ENCODE data around the gene HSPA12A.

The HSPA12A gene

GRCh38 chr10:116741391-116742351 lies 695 bp downstream of the HSPA12A start:
- peak; percentile 56 for DNase-seq

- no peak for DNase-seq
Observed at GRCh38 chr10:116740971-116741370, 1.4 kb downstream of the HSPA12A start.

DNA sequence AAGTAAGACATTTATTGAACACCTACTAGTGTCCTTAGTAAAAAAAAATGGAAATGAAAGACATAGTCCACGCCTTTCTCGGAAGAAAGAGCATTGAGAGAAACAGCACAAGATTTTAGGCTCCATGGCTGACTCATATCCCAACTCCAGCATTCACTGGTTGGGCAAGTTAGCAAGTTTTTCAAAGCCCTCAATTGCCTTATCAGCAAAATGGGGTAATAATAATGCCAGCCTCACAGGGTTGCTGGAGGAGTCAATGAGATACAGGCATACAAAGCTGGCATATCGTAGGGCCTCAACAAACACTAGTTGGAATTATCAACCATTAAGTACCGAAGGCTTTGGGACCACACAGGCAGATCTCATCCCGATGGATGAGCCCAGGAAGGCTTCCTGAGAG lies 4.0 kb downstream of the HSPA12A start:
- no peak for DNase-seq

GRCh38 chr10:116737627-116738327 lies 4.6 kb downstream of the HSPA12A start:
- DNase-seq, result no peak

DNA sequence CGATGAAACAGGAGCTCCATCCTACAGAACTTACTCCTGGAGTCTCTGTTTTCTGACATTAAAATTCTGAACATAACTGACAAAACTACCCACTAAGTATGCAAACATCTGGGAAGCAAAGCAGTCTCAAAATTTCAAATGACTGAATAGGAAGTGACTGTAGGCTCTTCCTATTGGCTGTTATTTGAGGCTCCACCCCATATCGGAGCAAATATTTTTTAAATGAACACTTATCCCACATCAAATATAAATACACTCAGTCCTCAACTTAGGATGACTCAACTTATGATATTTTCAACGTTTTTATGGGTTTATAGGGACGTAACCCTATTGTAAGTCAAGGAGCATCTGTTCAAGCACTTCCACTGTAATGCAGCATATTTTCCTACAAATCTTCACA lies 8.8 kb downstream of the HSPA12A start:
- DNase-seq, result no peak

GRCh38 chr10:116732573-116732972 lies 9.8 kb downstream of the HSPA12A start:
- DNase-seq, result no peak

DNA sequence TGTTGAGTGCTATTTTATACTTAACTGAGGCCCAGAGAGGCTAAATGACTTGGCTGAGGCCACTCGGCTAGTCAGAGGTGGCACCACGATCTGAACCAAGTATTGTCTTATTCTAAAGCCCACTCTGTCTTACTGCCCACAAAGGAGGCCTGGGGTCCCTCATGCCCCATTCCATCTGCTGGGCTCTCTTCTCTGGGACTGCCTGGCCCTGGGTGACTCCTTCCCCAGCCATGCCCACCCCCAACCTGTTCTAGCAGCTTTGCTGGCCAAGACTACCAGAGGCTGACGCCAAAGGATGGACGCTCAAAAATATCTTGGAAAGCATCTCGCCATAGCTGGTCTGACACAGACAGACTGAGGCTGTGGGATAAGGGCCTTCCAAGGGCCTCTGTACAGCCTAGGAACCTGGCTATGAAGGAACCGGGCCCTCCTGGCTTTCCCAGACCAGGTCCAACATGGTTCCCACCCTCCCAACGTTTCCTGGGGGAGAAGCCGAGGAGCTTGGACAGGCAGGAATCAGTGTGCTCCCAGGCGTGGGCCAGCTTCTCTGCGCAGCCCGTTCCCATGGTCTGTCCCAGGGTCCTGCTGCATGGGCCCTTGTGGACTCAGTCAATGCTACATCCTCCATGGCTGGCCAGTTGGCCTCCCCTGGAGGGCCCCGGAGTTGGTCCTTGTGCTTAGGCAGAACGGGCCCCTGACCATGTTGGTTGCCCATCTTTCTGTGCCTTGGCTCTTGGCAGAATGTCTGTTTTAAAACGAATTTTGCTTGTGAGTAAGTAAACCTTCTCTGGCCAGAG lies 11.7 kb downstream of the HSPA12A start:
- no peak for DNase-seq

DNA sequence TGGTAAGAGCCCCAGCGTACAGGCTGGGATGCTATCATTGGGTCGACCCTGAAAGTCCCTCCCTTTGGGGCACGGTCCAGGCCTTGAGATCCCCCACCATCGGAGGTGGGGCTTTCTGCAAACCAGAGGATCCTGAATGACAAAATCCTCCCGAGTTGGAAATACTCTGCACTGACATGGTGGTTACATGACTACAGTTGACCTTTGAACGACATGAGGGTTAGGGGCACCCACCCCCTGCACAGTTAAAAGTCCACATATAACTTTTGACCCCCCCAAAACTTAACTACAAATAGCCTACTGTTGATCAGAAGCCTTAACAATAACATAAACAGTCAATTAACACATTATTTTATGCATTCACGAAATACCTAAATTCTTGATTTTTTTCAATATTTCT lies 13.1 kb downstream of the HSPA12A start:
- no peak for DNase-seq

DNA sequence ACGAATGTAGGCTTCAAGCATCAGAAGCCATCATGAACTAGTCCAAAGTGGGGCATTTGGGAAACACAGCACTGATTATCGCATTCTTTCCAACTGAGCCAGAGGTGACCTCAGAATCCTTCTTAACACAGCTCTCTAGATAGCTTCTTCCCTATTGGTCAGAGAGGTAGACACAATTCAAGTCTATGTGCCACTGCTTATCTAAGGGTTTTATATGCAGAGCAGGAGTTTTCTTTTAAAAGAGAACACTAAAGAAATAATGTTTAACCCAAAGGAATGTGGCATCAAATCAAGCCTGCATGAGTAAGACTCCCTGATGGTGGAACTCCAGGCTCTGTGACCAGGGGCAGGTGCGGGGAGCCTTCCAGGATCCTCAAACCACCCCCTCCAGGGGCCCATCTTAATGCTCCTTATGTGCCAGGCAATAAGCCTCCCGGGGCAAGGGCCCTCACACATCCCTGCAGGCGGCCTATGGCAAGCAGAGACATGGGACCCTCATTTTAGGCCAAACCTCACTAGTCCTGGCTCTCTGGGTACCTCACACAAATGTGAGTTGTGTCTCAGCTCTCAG lies 13.8 kb downstream of the HSPA12A start:
- no peak for DNase-seq

DNA sequence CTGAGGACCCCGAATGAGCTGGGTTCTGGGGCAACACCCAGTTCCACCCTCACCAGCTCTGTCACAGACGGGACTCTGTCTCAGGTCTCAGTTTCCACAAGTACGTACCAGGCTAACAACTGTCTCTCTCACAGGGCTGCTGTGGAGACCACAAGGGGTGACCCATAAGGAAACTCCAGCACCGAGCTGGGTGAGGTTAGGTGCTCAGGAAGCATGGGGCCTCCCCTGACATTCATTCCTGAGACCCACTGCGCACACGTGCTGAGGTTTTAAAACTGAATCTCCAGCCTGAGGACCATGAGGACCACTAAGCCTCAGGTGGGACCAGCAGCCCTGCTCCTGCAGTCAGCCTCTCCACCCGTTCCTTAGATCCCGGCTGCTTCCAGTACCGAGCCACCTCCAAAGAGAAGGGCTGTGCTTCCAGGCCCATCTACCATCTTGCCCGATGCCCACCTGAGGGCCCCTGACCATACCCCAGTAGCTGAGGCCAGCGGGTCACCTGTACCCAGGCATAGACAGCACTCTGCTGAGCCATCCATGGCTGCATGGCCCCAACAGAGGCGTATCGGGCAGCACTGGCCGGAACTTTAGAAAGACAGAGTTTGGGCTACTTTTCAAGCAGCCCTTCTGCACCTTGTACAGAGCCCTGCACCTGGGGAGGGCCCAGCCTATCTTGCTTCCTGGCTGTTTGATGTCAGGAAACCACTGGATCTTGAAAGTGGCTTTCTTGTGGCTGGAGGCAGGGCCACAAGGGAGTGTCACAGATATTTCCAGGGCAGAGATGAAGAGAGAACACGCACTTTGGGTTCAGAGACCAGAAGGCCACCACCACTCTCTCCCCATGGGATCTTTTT lies 18.7 kb downstream of the HSPA12A start:
- DNase-seq, result no peak

DNA sequence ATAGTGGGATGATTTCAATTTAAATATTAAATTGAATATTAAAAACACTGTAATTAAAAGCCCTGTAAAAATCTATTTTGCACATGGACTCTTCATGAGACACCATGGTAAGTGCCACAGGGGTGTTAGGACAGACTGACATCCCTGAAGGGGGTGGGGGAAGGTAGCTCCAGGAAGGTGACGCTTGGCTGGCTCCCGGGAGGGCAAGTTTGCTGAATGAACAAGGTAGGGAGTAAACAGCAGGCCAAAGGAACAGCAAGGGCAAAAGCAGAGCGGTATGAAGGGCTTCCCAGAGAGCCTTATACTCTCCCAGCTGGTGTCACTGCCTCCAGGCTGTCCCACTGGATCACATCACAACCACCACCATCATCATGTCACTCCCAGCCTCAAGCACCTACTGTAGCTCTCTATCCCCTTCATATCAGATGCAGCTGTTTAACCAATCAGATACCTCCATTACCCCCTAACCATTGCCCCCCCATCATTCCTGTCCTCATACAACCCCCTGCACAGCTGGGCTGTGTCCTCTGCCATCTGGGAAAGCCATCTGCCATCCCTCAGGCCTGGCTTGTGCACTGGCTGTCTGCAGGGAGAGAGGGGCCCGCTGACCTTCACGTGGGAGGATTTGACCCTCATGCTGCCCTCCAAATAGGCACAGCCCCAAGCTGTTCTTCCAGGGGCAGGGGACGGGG lies 19.5 kb downstream of the HSPA12A start:
- DNase-seq, result no peak

- DNase-seq, result no peak
Observed at GRCh38 chr10:116721547-116722392, 20.6 kb downstream of the HSPA12A start.

GRCh38 chr10:116720668-116721546 lies 21.5 kb downstream of the HSPA12A start:
- DNase-seq, result no peak

DNA sequence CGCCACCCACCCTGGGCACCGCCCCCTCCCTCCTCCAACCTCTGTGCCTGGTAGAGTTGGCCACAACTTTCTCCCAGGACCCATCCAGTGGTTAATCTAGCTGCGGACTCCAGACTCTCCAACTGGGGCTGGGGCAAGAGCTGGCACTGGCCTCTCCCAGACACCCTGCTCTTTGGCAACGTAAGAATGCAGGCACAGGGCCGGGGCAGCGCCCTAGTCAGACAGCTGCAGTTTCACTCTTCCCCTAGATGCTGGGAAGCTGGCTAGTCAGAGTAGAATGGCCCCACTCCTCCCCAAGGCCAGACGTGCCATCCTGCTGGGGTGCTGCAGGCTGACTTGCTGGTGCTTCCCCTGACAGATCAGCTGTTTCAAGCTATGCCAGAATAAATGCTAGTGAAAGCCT lies 22.1 kb downstream of the HSPA12A start:
- no peak for DNase-seq

GRCh38 chr10:116719804-116720203 lies 22.6 kb downstream of the HSPA12A start:
- DNase-seq, result no peak

- DNase-seq, result no peak
Observed at GRCh38 chr10:116718058-116718457, 24.3 kb downstream of the HSPA12A start.

DNA sequence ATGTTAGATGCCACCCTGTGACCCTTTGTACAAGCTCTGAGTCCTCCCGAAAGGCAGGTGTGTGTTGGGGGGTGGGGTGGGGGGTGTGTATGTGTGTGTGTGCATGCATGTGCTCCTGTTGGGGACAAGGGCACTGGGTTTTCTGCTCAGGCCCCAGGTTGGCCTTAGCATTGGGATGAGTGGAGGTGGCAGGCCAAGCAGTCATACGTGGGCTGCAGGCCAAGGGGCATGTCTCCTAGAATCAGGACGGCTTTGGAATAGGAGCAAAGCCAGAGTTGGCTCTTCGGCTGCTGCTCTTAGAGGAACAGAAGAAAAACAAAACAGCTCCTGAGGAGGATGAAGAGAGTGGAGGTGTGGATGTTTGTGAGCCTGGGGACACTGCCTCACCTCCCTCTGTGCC lies 26.0 kb downstream of the HSPA12A start:
- DNase-seq, result no peak

DNA sequence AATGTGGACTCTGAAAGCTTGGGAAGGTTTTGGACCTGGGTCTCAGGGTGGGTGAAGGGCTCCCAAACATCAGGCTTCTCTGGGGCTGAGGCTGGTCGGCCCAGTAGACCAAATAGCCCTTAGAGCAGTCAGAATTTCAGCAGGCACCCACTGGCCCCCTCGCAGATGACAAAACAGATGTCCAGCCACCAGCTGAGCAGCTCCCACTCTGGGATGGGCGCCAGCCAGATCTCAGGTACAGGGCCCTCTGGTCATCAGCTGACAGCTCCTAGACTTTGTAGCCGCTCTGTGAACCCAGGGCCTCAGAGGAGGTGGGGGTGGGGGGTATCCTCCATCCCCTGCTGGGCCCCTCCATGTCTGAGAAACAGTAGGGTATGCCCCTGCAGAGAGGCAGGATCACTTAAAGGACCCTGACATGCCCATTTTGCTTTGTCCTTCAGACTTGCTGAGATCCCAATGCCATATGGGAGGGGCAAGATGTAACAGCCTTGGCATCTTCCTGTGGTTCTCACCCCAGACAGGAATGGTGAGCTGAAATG lies 26.5 kb downstream of the HSPA12A start:
- DNase-seq, result no peak

GRCh38 chr10:116715341-116715740 lies 27.0 kb downstream of the HSPA12A start:
- no peak for DNase-seq

All from right forelimb (tissue), 1 donor.